ENCODE measurements around the gene CBLC. TPM values are rescaled to one million over a fixed set of nuclear protein-coding genes. Genes with fewer than 3 reads are reported as not detected.
A peak's percentile ranks its signal among the peaks of the same experiment; 100 is the strongest.
"Not testable (repeated sequence)": the region's sequence is repeated elsewhere in the genome, so short reads cannot be mapped to it uniquely, and the experiment has no call there.

Gene CBLC
- total RNA-seq, 1 experiment from 2014 or later = 15.9 TPM

DNA sequence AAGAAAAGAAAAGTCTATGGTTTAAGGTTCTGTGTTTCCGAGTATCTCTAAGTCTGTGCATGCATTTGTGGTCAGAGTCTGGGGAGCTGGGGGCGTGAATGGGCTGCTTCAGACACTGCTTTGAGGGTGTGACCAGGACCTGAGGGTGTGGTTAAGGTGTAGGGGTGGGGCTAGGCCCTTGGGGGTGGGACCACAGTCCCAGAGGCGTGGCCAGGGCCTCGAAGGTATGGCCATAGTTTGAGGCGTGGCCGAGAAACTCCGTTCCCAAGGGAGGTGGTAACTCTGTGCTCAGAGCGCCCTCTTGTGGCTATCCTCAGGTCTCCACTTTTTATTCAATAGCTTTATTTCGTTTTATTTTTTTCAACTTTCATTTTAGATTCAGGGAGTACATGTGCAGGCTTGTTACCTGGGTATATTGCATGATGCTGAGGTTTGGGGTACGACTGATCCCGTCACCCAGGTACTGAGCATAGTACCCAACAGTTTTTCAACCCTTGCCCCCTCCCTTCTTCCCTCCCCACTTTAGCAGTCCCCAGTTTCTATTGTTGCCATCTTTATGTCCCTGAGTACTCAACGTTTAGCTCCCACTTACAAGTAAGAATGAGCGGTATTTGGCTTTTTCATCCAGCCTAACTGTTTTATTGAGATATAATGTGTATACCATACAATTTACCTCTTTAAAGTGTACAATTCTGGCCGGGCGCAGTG is 7.0 kb upstream of the CBLC start:
- peaks cover 9 to 11% of the 10 kb centered on the region in 2 experiments for H3K9me3 Mint-ChIP-seq

DNA sequence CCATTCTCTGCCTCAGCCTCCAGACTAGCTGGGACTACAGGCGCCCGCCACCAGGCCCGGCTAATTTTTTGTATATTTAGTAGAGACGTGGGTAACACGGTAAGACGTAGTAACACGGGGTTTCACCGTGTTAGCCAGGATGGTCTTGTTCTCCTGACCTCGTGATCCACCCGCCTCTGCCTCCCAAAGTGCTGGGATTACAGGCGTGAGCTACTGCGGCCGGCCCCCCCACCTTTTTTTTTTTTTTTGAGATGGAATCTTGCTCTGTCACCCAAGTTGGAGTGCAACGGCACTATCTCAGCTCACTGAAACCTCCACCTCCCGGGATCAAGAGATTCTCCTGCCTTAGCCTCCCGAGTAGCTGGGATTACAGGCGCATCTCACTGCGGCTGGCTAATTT is 5.5 kb upstream of the CBLC start:
- H3K23me2 ChIP-seq (ENCODE audit: insufficient read length, low read depth, low read length, poor library complexity, severe bottlenecking); H2BK5ac ChIP-seq (ENCODE audit: insufficient read length, low read length); H3K9ac ChIP-seq (ENCODE audit: extremely low read depth, insufficient read length, low read length); H2AFZ ChIP-seq (ENCODE audit: low read length); H2AK5ac ChIP-seq (ENCODE audit: insufficient read length, low read length); DNase-seq; H2BK120ac ChIP-seq (ENCODE audit: low read depth, low read length, poor library complexity, severe bottlenecking); H3K79me1 ChIP-seq (ENCODE audit: insufficient read depth, low read depth, low read length, poor library complexity, severe bottlenecking); H3K4ac ChIP-seq (ENCODE audit: low read depth, low read length); H3K14ac ChIP-seq (ENCODE audit: insufficient read depth, low read length); H3K27ac Mint-ChIP-seq; H3K27ac ChIP-seq (ENCODE audit: insufficient read length, low read depth, low read length); H3K56ac ChIP-seq (ENCODE audit: insufficient read length, low read depth, low read length); H3K9me3 ChIP-seq (ENCODE audit: control insufficient read depth, low read depth, low read length); H3K79me2 ChIP-seq (ENCODE audit: insufficient read depth, low read length); H4K8ac ChIP-seq (replicated peaks; ENCODE audit: insufficient read length, low read depth, low read length); H3K4me1 ChIP-seq (ENCODE audit: insufficient read depth, low read length); H3T11ph ChIP-seq (ENCODE audit: low read length); H4K5ac ChIP-seq (ENCODE audit: insufficient read length, low read depth, low read length); H3K18ac ChIP-seq (ENCODE audit: insufficient read length, low read depth, low read length); H3K4me3 Mint-ChIP-seq; H4K20me1 ChIP-seq (ENCODE audit: control insufficient read depth, insufficient read depth, insufficient read length); H2BK20ac ChIP-seq (ENCODE audit: low read depth, low read length, poor library complexity, severe bottlenecking); H3K4me2 ChIP-seq (ENCODE audit: insufficient read depth, insufficient read length, low read length); H2BK12ac ChIP-seq (ENCODE audit: insufficient read length, low read depth, low read length); H4K91ac ChIP-seq (ENCODE audit: insufficient read length, low read depth, low read length); H2BK15ac ChIP-seq (ENCODE audit: low read depth, low read length); H3K23ac ChIP-seq (ENCODE audit: insufficient read length, low read depth, low read length); H3K36me3 Mint-ChIP-seq (ENCODE audit: insufficient read depth in 1 of 3, low read depth in 3 of 3); H3K27me3 ChIP-seq (ENCODE audit: insufficient read depth, low read length): not testable (repeated sequence)
- WGBS (ENCODE audit: extremely low coverage, insufficient read length, low lambda C conversion rate) = no CpG with 5 or more reads among the region's 18 CpGs
- Mint-ChIP-seq H3K4me1 (peaks cover 6 to 10% of the 10 kb centered on the region in 2 experiments), H3K27me3 (ENCODE audit: low read depth) (peaks cover 41% of the 10 kb centered on the region), H3K9me3 (peaks cover 9 to 11% of the 10 kb centered on the region in 2 experiments)

More for the DNA sequence above, 7.0 kb upstream of the CBLC start:
- Histone ChIP-seq H3K18ac (ENCODE audit: insufficient read length, low read depth, low read length) (no peak overlapping the region), H3K4me1 (ENCODE audit: insufficient read depth, low read length) (no peaks in the 10 kb centered on the region; the same call in 1 of the 2 replicates), H3K14ac (ENCODE audit: insufficient read depth, low read length) (no peak overlapping the region), H4K20me1 (ENCODE audit: control insufficient read depth, insufficient read depth, insufficient read length) (peaks cover 2% of the 10 kb centered on the region), H2BK20ac (ENCODE audit: low read depth, low read length, poor library complexity, severe bottlenecking) (no peak overlapping the region), H3K9ac (ENCODE audit: extremely low read depth, insufficient read length, low read length) (no peak overlapping the region), H2AFZ (ENCODE audit: low read length) (no peak overlapping the region), H4K91ac (ENCODE audit: insufficient read length, low read depth, low read length) (no peak overlapping the region), H3K23me2 (ENCODE audit: insufficient read length, low read depth, low read length, poor library complexity, severe bottlenecking) (no peaks in the 10 kb centered on the region), H2BK15ac (ENCODE audit: low read depth, low read length) (no peak overlapping the region), H3K27me3 (ENCODE audit: insufficient read depth, low read length) (no peaks in the 10 kb centered on the region; the same call in 1 of the 2 replicates), H3K79me2 (ENCODE audit: insufficient read depth, low read length) (no peaks in the 10 kb centered on the region), H2BK5ac (ENCODE audit: insufficient read length, low read length) (no peak overlapping the region), H2BK120ac (ENCODE audit: low read depth, low read length, poor library complexity, severe bottlenecking) (no peak overlapping the region), H4K5ac (ENCODE audit: insufficient read length, low read depth, low read length) (no peak overlapping the region), H3K27ac (ENCODE audit: insufficient read length, low read depth, low read length) (no peak overlapping the region), H3K4ac (ENCODE audit: low read depth, low read length) (no peak overlapping the region), H3K4me2 (ENCODE audit: insufficient read depth, insufficient read length, low read length) (no peak overlapping the region), H2AK5ac (ENCODE audit: insufficient read length, low read length) (no peak overlapping the region), H3T11ph (ENCODE audit: low read length) (no peak overlapping the region), H4K8ac (replicated peaks; ENCODE audit: insufficient read length, low read depth, low read length) (no peak overlapping the region), H3K56ac (ENCODE audit: insufficient read length, low read depth, low read length) (no peak overlapping the region), H3K79me1 (ENCODE audit: insufficient read depth, low read depth, low read length, poor library complexity, severe bottlenecking) (no peaks in the 10 kb centered on the region), H2BK12ac (ENCODE audit: insufficient read length, low read depth, low read length) (no peak overlapping the region), H3K9me3 (ENCODE audit: control insufficient read depth, low read depth, low read length) (no peaks in the 10 kb centered on the region), H3K23ac (ENCODE audit: insufficient read length, low read depth, low read length) (no peak overlapping the region)
- peaks cover 3% of the 10 kb centered on the region in 2 experiments for H3K4me1 Mint-ChIP-seq
- peak; percentile 97 for DNase-seq
- H3K36me3 Mint-ChIP-seq (ENCODE audit: insufficient read depth in 1 of 3, low read depth in 3 of 3) = peaks cover 2 to 5% (median 3%) of the 10 kb centered on the region in 3 experiments; a peak in 3 of 7 replicates
- H3K27me3 Mint-ChIP-seq (ENCODE audit: low read depth) = peaks cover 39% of the 10 kb centered on the region
- TF ChIP-seq, protein P1, sequence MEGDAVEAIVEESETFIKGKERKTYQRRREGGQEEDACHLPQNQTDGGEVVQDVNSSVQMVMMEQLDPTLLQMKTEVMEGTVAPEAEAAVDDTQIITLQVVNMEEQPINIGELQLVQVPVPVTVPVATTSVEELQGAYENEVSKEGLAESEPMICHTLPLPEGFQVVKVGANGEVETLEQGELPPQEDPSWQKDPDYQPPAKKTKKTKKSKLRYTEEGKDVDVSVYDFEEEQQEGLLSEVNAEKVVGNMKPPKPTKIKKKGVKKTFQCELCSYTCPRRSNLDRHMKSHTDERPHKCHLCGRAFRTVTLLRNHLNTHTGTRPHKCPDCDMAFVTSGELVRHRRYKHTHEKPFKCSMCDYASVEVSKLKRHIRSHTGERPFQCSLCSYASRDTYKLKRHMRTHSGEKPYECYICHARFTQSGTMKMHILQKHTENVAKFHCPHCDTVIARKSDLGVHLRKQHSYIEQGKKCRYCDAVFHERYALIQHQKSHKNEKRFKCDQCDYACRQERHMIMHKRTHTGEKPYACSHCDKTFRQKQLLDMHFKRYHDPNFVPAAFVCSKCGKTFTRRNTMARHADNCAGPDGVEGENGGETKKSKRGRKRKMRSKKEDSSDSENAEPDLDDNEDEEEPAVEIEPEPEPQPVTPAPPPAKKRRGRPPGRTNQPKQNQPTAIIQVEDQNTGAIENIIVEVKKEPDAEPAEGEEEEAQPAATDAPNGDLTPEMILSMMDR (conservative IDR thresholded peaks at IDR 0.05) = peak; percentile 94
- WGBS (ENCODE audit: extremely low coverage, insufficient read length, low lambda C conversion rate) = no CpG with 5 or more reads among the region's 15 CpGs
- peak overlapping the region in 1 of 3 experiments; percentile 61; a peak in 1 of 7 replicates for H3K27ac Mint-ChIP-seq
- H3K4me3 Mint-ChIP-seq = peak overlapping the region in 1 of 2 experiments; percentile 14; a peak in 2 of 5 replicates
